ENCODE data around the gene RIPK4. TPM values are rescaled to one million over a fixed set of nuclear protein-coding genes. Genes with fewer than 3 reads are reported as not detected.

Gene RIPK4
- total RNA-seq, 1 donor from 2014 or later: 0.07 TPM

GRCh38 chr21:41722052-41723018 lies 44.5 kb downstream of the RIPK4 start:
- TF ChIP-seq CTCF (IDR thresholded peaks at IDR 0.05): no peak
- DNase-seq: no peak
- POLR2A ChIA-PET: no interaction called here
- Mint-ChIP-seq H3K27me3 (peaks cover 40% of the 10 kb centered on the region), H3K4me3 (no peak overlapping the region), H3K27ac (no peak overlapping the region), H3K36me3 (ENCODE audit: low read depth) (no peaks in the 10 kb centered on the region), H3K9me3 (no peaks in the 10 kb centered on the region), H3K4me1 (no peaks in the 10 kb centered on the region)
- no peak for ATAC-seq (ENCODE audit: low read depth)
- intact Hi-C loops (cut with micrococcal nuclease): no loop called here
- CTCF ChIA-PET: no interaction called here

GRCh38 chr21:41720250-41720649 lies 46.6 kb downstream of the RIPK4 start:
- H3K4me3 Mint-ChIP-seq: no peak overlapping the region
- no peak for TF ChIP-seq CTCF (IDR thresholded peaks at IDR 0.05)
- ATAC-seq (ENCODE audit: low read depth) (no peak), DNase-seq (no peak)
- intact Hi-C loops (cut with micrococcal nuclease): no loop called here
- ChIA-PET POLR2A (no interaction called here), CTCF (no interaction called here)
- no peak overlapping the region for H3K27ac Mint-ChIP-seq
- H3K9me3 Mint-ChIP-seq: no peaks in the 10 kb centered on the region
- no peaks in the 10 kb centered on the region for H3K36me3 Mint-ChIP-seq (ENCODE audit: low read depth)
- no peaks in the 10 kb centered on the region for H3K4me1 Mint-ChIP-seq
- peaks cover 35% of the 10 kb centered on the region for H3K27me3 Mint-ChIP-seq

- intact Hi-C loops (cut with micrococcal nuclease): no loop called here
- ATAC-seq (ENCODE audit: low read depth): no peak
- Mint-ChIP-seq H3K4me3 (no peak overlapping the region), H3K4me1 (no peaks in the 10 kb centered on the region), H3K9me3 (no peaks in the 10 kb centered on the region), H3K27me3 (peaks cover 39% of the 10 kb centered on the region), H3K36me3 (ENCODE audit: low read depth) (no peaks in the 10 kb centered on the region), H3K27ac (no peak overlapping the region)
- ChIA-PET CTCF (no interaction called here), POLR2A (no interaction called here)
- DNase-seq: no peak
- TF ChIP-seq CTCF (IDR thresholded peaks at IDR 0.05): no peak
Measured at GRCh38 chr21:41719691-41720090, 47.2 kb downstream of the RIPK4 start.

GRCh38 chr21:41717573-41718330 lies 49.1 kb downstream of the RIPK4 start:
- H3K9me3 Mint-ChIP-seq: no peaks in the 10 kb centered on the region

More at GRCh38 chr21:41717573-41718330, 49.1 kb downstream of the RIPK4 start:
- H3K27me3 Mint-ChIP-seq: peaks cover 39% of the 10 kb centered on the region
- ChIA-PET POLR2A (no interaction called here), CTCF (no interaction called here)
- H3K4me1 Mint-ChIP-seq: no peaks in the 10 kb centered on the region
- no peak for TF ChIP-seq CTCF (IDR thresholded peaks at IDR 0.05)
- no peak for DNase-seq
- no peaks in the 10 kb centered on the region for H3K36me3 Mint-ChIP-seq (ENCODE audit: low read depth)
- H3K4me3 Mint-ChIP-seq: no peak overlapping the region
- intact Hi-C loops (cut with micrococcal nuclease): no loop called here
- no peak for ATAC-seq (ENCODE audit: low read depth)
- H3K27ac Mint-ChIP-seq: no peak overlapping the region

Data from activated B cell treated with CpG ODN at 0.5 μM for 24 hours (primary cell).